SH-SY5Y (cell line): ENCODE measurements around the gene PTK6.

Experiments used
- GATA2 ChIP-seq: IDR thresholded peaks from 2 replicates; pipeline ENCODE4 v1.6.1; 2011; ENCODE audit warnings: mild to moderate bottlenecking, low read depth, low read length
- GATA3 ChIP-seq: IDR thresholded peaks from 2 replicates; pipeline ENCODE4 v1.6.1; 2011; ENCODE audit warnings: low read depth, mild to moderate bottlenecking, low read length, moderate library complexity

GRCh38 chr20:63546256-63546955 lies 9.2 kb upstream of the PTK6 start:
- TF ChIP-seq GATA3 (no peak), GATA2 (no peak)
